HUES48 (cell line): ENCODE data around the gene FPGS.

Experiments
- H3K27ac ChIP-seq: one replicate; pipeline ENCODE4 v1.7.0; 2013; ENCODE audit warnings: low read depth, low read length, inconsistent platforms
- H3K27me3 ChIP-seq: 2 replicates; pipeline ENCODE4 v1.6.1; 2013; ENCODE audit warnings: mild to moderate bottlenecking, low read length; ENCODE audit not compliant: control insufficient read depth, insufficient read depth
- H3K36me3 ChIP-seq: 2 replicates; pipeline ENCODE4 v1.6.1; 2013; ENCODE audit warnings: low read length; ENCODE audit not compliant: control insufficient read depth, insufficient read depth
- H3K4me1 ChIP-seq: 2 replicates; pipeline ENCODE4 v1.6.1; 2013; ENCODE audit warnings: mild to moderate bottlenecking, low read length; ENCODE audit not compliant: control insufficient read depth, insufficient read depth
- H3K4me3 ChIP-seq: 2 replicates; pipeline ENCODE4 v1.5.1; 2013; ENCODE audit warnings: mild to moderate bottlenecking, low read depth, low read length
- H3K9ac ChIP-seq: 2 replicates; pipeline ENCODE4 v1.6.1; 2013; ENCODE audit warnings: mild to moderate bottlenecking, low read depth, low read length, moderate library complexity
- H3K9me3 ChIP-seq: 2 replicates; pipeline ENCODE4 v1.6.1; 2013; ENCODE audit warnings: low read length; ENCODE audit not compliant: control insufficient read depth, insufficient read depth

The FPGS gene

GRCh38 chr9:127761491-127761956, 41.2 kb upstream of the FPGS start:
- H3K4me1 ChIP-seq: peaks cover 16% of the 10 kb centered on the region
- H3K27ac ChIP-seq: no peak overlapping the region
- H3K36me3 ChIP-seq: no peaks in the 10 kb centered on the region
- H3K9ac ChIP-seq: no peak overlapping the region
- H3K9me3 ChIP-seq: no peaks in the 10 kb centered on the region
- peaks cover under 1% of the 10 kb centered on the region; the same call in 1 of the 2 replicates for H3K27me3 ChIP-seq
- no peak overlapping the region for H3K4me3 ChIP-seq

- H3K4me1 ChIP-seq: peaks cover 16% of the 10 kb centered on the region
- no peaks in the 10 kb centered on the region for H3K9me3 ChIP-seq
- no peaks in the 10 kb centered on the region for H3K27me3 ChIP-seq
- no peak overlapping the region for H3K27ac ChIP-seq
- no peaks in the 10 kb centered on the region for H3K36me3 ChIP-seq
- H3K9ac ChIP-seq: no peak overlapping the region
- no peak overlapping the region for H3K4me3 ChIP-seq
These were observed 40.5 kb upstream of the FPGS start for GRCh38 chr9:127762111-127762676.

GRCh38 chr9:127763918-127764384, 38.7 kb upstream of the FPGS start:
- no peak overlapping the region for H3K27ac ChIP-seq
- no peak overlapping the region for H3K9ac ChIP-seq
- H3K4me3 ChIP-seq: no peak overlapping the region
- H3K36me3 ChIP-seq: no peaks in the 10 kb centered on the region
- no peaks in the 10 kb centered on the region for H3K9me3 ChIP-seq
- H3K4me1 ChIP-seq: peaks cover 19% of the 10 kb centered on the region
- H3K27me3 ChIP-seq: no peaks in the 10 kb centered on the region

GRCh38 chr9:127765418-127765817, 37.3 kb upstream of the FPGS start:
- no peaks in the 10 kb centered on the region for H3K27me3 ChIP-seq
- peaks cover 27% of the 10 kb centered on the region for H3K4me1 ChIP-seq
- H3K9me3 ChIP-seq: no peaks in the 10 kb centered on the region
- no peak overlapping the region for H3K4me3 ChIP-seq
- H3K9ac ChIP-seq: no peak overlapping the region
- no peaks in the 10 kb centered on the region for H3K36me3 ChIP-seq
- H3K27ac ChIP-seq: no peak overlapping the region

GRCh38 chr9:127767410-127767809, 35.3 kb upstream of the FPGS start:
- Histone ChIP-seq H3K4me3 (no peak overlapping the region), H3K9ac (peak overlapping the region; percentile 31; the same call in 1 of the 2 replicates), H3K9me3 (no peaks in the 10 kb centered on the region), H3K27me3 (no peaks in the 10 kb centered on the region), H3K4me1 (peaks cover 25% of the 10 kb centered on the region), H3K36me3 (no peaks in the 10 kb centered on the region), H3K27ac (no peak overlapping the region)

- Histone ChIP-seq H3K9ac (no peak overlapping the region; the same call in 1 of the 2 replicates), H3K36me3 (no peaks in the 10 kb centered on the region), H3K4me3 (no peak overlapping the region), H3K9me3 (no peaks in the 10 kb centered on the region), H3K27me3 (no peaks in the 10 kb centered on the region), H3K4me1 (peaks cover 23% of the 10 kb centered on the region), H3K27ac (peak overlapping the region; percentile 5)
These were observed 34.8 kb upstream of the FPGS start for GRCh38 chr9:127767909-127768331.

- no peaks in the 10 kb centered on the region for H3K9me3 ChIP-seq
- H3K4me3 ChIP-seq: no peak overlapping the region
- H3K36me3 ChIP-seq: no peaks in the 10 kb centered on the region
- peaks cover 21% of the 10 kb centered on the region for H3K4me1 ChIP-seq
- no peak overlapping the region for H3K9ac ChIP-seq
- H3K27me3 ChIP-seq: no peaks in the 10 kb centered on the region
- no peak overlapping the region for H3K27ac ChIP-seq
These were observed 34.0 kb upstream of the FPGS start for GRCh38 chr9:127768698-127769097.

- Histone ChIP-seq H3K4me3 (no peak overlapping the region), H3K9ac (no peak overlapping the region), H3K9me3 (no peaks in the 10 kb centered on the region), H3K36me3 (no peaks in the 10 kb centered on the region), H3K27me3 (no peaks in the 10 kb centered on the region), H3K4me1 (peaks cover 18% of the 10 kb centered on the region), H3K27ac (no peak overlapping the region)
These were observed 33.6 kb upstream of the FPGS start for GRCh38 chr9:127769101-127769500.

GRCh38 chr9:127769929-127770582, 32.6 kb upstream of the FPGS start:
- Histone ChIP-seq H3K27me3 (no peaks in the 10 kb centered on the region), H3K36me3 (no peaks in the 10 kb centered on the region), H3K9me3 (no peaks in the 10 kb centered on the region), H3K27ac (no peak overlapping the region), H3K9ac (no peak overlapping the region), H3K4me3 (0 out of 2 replicates have a peak overlapping the region, but pooled peaks have one; percentile 66), H3K4me1 (peaks cover 18% of the 10 kb centered on the region)

- H3K27ac ChIP-seq: no peak overlapping the region
- peak overlapping the region; percentile 66 for H3K4me3 ChIP-seq
- no peak overlapping the region for H3K9ac ChIP-seq
- H3K4me1 ChIP-seq: peaks cover 18% of the 10 kb centered on the region
- H3K9me3 ChIP-seq: no peaks in the 10 kb centered on the region
- no peaks in the 10 kb centered on the region for H3K36me3 ChIP-seq
- H3K27me3 ChIP-seq: no peaks in the 10 kb centered on the region
These were observed 32.1 kb upstream of the FPGS start for GRCh38 chr9:127770583-127770904.

- Histone ChIP-seq H3K9ac (no peak overlapping the region), H3K27ac (no peak overlapping the region), H3K36me3 (no peaks in the 10 kb centered on the region)
These were observed 31.6 kb upstream of the FPGS start for GRCh38 chr9:127770905-127771569.

More at GRCh38 chr9:127770905-127771569, 31.6 kb upstream of the FPGS start:
- peak overlapping the region; percentile 66 for H3K4me3 ChIP-seq
- no peaks in the 10 kb centered on the region for H3K9me3 ChIP-seq
- peaks cover 19% of the 10 kb centered on the region for H3K4me1 ChIP-seq
- H3K27me3 ChIP-seq: no peaks in the 10 kb centered on the region
